Stimulated activated CD8-positive, alpha-beta memory T cell treated with anti-CD3 and anti-CD28 coated beads, Interleukin-7, amount 100 ng/mL, for 1 hour (primary cell): ENCODE measurements around the gene WRAP73.

Source experiments
- DNase-seq, 2 donors: peaks; one replicate each; pipeline ENCODE4 v3.0.0-alpha.2; 2020; ENCODE audit warnings: low read depth in 2 of 2

WRAP73 gene

GRCh38 chr1:3681898-3682806 is 32.2 kb upstream of the WRAP73 start:
- no peak for DNase-seq

GRCh38 chr1:3681231-3681897 is 31.5 kb upstream of the WRAP73 start:
- no peak for DNase-seq

GRCh38 chr1:3680488-3681230 is 30.8 kb upstream of the WRAP73 start:
- DNase-seq: no peak

GRCh38 chr1:3679799-3680453 is 30.0 kb upstream of the WRAP73 start:
- DNase-seq: no peak

GRCh38 chr1:3679098-3679555 is 29.2 kb upstream of the WRAP73 start:
- DNase-seq: no peak

- no peak for DNase-seq
These were observed 28.6 kb upstream of the WRAP73 start for GRCh38 chr1:3678361-3679097.

GRCh38 chr1:3677484-3677883 is 27.6 kb upstream of the WRAP73 start:
- DNase-seq: no peak

GRCh38 chr1:3676581-3677470 is 26.9 kb upstream of the WRAP73 start:
- DNase-seq: no peak

- no peak for DNase-seq
These were observed 25.5 kb upstream of the WRAP73 start for GRCh38 chr1:3675436-3675835.

- no peak for DNase-seq
These were observed 24.5 kb upstream of the WRAP73 start for GRCh38 chr1:3674100-3675094.

GRCh38 chr1:3673381-3674099 is 23.6 kb upstream of the WRAP73 start:
- no peak for DNase-seq

- DNase-seq: no peak
These were observed 23.1 kb upstream of the WRAP73 start for GRCh38 chr1:3672971-3673361.

- DNase-seq: no peak
These were observed 22.5 kb upstream of the WRAP73 start for GRCh38 chr1:3672231-3672970.

- DNase-seq: no peak
These were observed 21.7 kb upstream of the WRAP73 start for GRCh38 chr1:3671371-3672180.

- DNase-seq: no peak
These were observed 20.9 kb upstream of the WRAP73 start for GRCh38 chr1:3670823-3671265.

GRCh38 chr1:3669971-3670431 is 20.1 kb upstream of the WRAP73 start:
- no peak for DNase-seq
